HG02798 (cell line): Measurements from ENCODE around the gene MTRR.
"Not testable (repeated sequence)": the region's sequence is repeated elsewhere in the genome, so short reads cannot be mapped to it uniquely, and the experiment has no call there.

Experiments
- ATAC-seq: cut with Tn5 transposase; IDR thresholded peaks from one replicate; pipeline ENCODE4 v1.9.1; 2021; ENCODE audit warnings: mild to moderate bottlenecking; ENCODE audit not compliant: unreplicated experiment, poor library complexity

The MTRR gene

DNA sequence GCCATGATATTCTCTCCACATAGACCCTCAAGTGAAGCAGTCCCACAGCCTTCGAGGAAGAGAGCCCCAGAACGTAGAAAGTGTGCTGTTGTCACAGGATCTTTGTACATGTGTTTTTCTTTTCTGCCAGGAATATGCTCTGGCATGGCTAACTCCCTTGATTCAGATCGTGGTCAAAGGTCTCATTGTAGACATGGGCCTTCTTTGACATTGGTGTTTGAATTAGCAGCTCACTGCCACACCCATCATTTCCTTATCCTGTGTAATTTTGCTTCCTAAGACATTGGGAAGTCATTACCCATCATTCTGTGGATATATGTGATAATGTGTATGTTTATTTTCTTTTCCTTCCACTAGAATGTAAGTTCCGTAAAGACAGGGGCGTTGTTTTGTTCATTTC, 25.5 kb downstream of the MTRR start:
- ATAC-seq: no peak

DNA sequence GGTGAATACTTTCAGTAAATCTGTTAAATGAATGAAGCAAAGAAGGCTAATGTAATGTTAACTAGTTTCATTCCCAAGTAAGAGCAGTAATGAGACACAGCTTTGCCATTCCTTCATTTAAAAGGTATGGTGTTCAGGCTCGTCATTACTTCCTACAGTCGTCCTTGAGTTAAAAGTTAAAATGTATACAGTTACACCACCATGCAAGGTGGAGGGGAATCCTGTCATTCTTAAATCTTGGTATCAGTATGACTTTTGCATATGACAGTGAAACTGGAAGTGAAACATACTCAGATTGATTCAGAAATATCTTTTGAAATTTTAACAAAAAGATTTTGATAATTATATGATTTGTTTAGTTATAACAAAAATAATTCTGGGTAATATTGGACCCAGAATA, 25.9 kb downstream of the MTRR start:
- ATAC-seq: peak; percentile 97

DNA sequence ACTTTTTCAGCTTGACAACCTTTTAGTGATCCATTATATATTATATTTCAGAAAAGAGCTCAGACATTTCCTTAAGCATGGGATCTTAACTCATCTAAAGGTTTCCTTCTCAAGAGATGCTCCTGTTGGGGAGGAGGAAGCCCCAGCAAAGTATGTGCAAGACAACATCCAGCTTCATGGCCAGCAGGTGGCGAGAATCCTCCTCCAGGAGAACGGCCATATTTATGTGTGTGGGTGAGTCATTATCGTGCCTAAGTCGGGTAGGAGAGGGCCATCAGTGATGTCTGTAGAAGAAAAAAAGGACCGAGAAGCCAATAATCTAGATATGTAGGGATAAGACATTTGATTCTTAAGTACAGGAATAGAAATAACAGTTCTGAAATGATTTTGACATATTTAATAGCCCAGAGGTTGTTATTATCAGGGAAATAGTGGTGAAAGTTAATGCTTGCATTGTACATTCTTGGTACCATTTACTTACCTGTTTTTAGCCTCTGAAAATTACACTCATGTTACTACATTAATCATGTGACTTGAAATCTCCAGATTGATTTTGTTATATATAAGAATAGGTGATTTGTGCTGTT, 28.2 kb downstream of the MTRR start:
- peak; percentile 43 for ATAC-seq

DNA sequence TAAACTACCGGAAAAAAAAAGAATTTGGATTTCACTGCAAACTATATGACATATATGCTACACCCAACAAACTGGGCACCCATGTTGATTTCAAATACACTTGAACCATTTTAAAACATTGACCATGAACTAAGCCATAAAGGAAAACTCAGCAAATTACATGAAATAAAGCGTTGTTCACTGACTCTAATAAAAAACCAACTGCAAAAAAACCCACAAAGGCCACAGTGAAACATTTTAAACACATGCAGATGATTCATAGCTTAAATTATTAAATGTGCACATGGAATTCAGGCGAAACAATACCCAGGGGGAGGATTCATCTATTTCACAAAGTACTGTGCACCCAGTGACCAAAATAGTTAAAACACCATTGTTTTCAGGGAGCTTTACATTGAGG, 33.3 kb downstream of the MTRR start:
- ATAC-seq: no peak

DNA sequence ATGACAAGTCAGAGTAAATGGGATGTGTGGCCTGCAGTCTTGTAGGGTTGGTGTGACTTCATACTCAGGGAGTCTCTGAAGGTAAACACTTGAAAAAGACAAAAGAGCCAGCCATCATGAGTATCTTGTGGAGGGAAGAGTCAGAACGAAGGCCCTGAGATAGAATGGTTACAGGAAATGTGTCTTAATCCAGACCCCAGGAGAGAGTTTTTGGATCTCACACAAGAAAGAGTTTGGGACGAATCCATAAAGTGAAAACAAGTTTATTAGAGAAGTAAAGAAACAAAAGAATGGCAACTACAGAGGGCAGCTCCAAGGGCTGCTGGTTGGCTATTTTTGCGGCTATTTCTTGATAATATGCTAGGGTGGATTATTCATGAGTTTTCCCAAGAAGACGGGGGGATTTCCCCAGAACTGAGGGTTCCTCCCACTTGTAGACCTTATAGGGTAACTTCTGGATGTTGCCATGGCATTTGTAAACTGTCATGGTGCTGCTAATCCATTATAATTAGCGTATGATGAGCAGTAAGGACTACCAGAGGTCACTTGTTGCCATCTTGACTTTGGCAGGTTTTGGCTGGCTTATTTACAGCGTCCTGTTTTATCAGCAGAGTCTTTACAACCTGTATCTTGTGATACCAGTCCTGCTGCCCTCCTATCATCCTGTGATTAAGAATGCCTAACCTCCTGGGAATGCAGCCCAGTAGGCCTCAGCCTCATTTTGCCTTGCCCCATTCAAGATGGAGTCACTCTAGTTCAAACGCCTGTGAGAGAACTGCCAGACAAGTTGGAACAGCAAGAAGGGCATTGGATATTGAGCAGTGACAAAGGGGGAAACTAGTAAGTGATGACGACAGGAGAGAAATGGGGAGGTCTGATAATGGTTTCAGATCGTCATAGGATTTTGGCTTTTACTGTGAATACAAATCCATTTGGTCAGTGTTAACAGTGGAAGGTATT, 34.0 kb downstream of the MTRR start:
- ATAC-seq: no peak

DNA sequence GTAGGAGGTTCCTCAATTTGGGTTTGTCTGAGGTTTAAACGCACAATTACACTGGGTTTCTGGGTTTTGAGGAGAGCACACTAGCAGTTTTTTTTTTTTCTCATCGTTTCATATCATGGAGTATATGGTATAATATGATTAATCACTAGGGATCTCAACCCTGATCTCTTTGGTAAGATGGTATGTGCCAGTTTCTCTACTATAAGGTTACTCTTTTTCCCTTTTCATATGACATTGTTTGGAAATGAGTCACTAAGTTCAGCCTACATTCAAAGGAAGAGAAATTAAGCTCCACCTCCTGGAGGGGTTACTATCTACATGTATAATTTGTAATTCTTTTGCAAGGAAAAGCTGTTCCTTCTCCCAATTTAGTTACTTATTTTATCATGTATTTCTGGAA, 35.2 kb downstream of the MTRR start:
- ATAC-seq: no peak

DNA sequence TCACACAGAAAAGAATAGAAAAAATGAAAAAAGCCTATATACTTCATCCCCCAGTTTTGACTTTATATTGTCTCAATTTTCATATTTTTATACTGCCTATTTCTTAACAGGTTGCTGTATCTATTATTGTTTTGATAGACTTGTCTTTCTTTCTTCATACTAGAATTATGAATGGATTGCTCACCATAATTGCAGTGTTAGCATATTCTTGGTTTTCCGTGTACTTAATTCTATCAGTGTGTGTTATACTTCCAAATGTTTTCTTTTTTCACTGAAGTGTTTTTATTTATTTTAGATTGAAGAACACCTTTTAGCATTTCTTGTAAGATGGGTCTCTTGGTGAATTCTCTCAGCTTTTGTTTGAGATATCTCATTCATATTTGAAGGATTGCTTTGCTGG, 38.7 kb downstream of the MTRR start:
- no peak for ATAC-seq

DNA sequence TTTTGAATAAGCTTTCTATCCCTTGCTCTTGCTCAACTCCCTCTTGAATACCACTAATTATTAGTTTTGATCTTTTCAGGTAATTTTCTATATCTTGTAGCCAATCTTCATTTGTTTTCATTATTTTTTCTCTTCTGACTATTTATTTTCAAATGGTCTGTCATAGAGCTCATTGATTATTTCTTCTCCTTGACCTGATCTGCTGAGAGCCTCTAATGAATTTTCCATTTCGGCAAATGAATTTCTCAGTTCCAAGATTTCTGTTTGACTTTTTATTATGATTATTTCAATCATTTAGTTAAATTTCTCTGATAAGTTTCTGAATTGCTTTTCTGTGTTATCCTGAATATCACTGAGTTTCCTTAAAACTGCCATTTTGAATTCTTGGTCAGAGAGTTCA, 39.4 kb downstream of the MTRR start:
- ATAC-seq: no peak

DNA sequence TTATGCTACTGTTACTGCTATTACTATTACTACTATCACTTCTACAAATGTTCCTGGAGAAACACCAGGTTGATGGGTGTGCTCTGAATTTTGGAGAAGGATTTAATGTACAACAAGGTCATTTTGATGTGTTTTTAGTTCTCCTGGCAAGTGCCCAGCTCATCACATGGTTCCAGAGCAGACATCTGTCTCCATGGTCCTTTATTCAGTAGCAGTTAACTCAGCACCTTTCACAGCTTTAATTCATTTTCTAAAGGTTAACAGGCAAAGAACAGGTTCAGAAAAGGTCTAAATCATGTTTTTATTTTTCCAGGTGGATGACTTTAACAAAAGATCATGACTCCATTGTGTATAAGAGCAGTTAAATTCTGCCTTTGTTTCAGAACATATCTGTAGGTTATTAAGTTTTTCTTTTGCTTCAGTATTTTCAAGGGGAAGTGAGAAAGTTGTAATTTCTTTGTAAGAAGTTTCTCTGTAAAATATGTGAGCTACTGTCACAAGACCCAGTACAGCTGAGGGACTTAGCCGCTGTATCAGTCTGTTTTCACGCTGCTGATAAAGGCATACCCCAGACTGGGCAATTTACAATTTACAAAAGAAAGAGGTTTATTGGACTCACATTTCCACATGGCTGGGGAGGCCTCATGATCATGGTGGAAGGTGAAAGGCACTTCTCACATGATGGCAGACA, 41.9 kb downstream of the MTRR start:
- no peak for ATAC-seq

DNA sequence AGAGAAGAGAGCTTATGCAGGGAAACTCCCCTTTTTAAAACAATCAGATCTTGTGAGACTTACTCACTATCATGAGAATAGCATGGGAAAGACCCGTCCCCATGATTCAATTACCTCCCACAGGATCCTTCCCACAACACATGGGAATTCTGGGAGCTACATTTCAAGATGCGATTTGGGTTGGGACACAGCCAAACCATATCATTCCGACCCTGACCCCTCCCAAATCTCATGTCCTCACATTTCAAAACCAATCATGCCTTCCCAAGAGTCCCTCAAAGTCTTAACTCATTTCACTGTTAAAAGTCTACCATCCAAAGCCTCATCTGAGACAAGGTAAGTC, 42.5 kb downstream of the MTRR start:
- ATAC-seq: not testable (repeated sequence)

DNA sequence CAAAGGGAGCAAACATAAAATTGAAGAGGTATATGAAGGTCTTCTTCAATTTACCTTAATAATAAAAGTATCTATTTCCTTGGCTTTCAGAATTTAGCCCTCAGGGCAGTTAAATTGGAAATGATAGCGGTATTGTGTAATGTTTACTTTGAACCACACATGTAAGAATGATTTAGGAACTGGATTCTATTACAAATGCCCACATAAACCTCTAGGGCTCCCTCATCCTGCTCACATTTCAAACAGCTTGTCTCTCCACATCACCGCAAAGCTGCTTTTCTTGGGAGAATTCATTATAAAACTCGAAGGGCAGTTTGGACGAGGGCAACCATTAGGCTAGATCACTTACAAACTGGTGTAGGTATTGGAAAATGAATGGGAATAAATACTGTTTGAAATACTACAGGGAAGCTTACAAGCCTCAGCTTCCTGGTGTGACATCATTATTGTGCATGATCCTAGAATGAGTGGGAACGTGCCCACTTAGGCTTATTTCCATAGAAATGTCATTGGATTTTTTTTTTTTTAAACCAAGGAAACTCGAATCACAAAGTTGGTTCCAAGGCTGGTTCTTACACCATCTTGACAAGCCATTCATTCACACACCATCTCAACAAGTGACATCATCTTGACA, 47.3 kb downstream of the MTRR start:
- ATAC-seq: no peak

DNA sequence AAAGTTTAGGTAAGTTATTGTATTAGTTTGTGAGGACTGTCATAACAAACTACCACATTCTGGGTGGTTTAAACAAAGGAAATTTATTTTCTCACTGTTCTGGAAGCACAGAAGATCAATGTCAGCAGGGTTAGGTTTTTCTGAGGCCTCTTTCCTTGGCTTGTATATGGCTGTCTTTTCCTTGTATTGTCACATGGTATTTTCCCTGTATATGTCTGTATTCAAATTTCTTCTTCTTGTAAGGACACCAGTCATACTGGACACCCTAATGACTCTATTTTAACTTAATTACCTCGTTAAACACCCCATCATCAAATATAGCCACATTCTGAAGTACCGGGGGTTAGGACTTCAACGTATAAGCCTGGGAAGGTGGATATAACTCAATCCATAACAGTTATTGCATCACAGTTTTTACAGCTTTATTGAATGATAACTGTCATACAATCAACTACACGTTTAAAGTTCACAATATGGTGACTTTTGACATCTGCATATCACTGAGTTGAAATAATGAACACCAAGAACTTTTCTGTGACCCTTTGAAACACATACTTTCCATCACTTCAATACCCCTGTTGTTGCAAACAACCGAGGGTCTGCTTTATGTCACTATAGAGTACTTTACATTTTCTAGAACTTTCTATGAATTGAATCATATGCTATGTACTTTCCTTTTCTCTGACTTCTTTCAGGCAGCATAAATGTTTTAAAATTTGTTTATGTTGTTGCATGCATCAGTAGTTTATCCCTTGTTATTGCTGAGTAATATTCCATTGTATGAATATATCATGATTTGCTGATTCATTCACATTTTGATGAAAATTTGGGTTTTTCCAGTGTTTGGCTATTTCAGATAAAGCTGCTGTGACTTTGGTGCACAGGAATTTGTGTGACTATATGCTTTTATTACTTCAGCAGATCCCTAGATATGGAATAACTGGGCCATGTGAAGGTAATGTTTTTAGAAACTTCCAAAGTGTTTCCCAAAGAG, 48.5 kb downstream of the MTRR start:
- ATAC-seq: no peak

DNA sequence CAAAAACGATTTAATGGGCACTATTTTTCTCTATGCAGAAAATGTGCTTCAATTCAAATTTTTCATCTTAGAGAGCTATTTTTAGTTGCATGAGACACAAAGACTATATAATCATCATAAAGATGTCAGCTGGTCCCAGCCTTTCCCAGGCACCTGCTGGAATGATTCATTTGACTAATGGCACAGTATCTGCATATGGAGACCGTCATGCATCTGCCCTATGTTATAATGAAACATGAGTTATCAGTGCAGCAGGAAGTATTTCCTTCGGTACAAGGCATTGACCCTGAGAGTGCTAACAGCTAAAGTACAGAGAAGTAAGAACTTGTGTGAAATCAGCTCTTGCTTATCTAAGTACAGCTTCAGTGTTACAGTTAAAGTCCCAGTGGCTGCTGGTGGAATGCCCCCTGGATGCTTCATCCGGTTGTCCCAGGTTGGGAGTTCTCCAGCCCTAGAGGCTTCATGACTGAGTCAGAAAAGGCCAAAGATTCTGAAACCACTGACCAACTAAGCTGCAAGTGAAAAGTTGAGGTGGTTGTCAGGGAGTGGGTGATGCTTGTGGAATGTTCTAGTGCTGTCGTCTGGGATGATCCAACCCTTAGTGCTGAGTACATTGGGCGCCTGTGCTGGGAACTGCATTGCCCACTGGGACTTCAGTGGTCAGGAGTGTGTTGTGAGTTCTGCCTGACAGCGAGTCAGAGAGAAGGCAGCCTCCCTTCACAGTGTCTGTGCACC, 57.2 kb downstream of the MTRR start:
- ATAC-seq: no peak

DNA sequence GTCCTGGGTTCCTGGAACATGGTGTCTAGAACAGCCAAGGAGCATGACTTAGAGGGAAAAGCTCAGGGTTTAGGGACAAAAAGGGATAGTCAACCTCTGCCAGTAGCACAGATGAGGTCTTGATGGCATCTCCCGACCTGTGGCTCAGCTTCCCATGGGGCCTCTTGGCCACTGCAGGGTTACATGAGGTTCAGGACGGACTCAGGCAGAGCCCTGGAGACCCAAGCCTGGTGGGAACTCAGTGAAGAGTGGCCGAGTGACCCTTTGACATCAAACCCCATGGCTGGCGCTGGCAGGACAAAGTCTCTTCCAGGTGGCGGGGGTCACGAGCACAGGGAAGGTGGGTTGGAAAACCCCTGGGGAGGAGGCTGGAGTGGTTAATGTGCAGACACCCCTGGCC, 57.8 kb downstream of the MTRR start:
- ATAC-seq: no peak

DNA sequence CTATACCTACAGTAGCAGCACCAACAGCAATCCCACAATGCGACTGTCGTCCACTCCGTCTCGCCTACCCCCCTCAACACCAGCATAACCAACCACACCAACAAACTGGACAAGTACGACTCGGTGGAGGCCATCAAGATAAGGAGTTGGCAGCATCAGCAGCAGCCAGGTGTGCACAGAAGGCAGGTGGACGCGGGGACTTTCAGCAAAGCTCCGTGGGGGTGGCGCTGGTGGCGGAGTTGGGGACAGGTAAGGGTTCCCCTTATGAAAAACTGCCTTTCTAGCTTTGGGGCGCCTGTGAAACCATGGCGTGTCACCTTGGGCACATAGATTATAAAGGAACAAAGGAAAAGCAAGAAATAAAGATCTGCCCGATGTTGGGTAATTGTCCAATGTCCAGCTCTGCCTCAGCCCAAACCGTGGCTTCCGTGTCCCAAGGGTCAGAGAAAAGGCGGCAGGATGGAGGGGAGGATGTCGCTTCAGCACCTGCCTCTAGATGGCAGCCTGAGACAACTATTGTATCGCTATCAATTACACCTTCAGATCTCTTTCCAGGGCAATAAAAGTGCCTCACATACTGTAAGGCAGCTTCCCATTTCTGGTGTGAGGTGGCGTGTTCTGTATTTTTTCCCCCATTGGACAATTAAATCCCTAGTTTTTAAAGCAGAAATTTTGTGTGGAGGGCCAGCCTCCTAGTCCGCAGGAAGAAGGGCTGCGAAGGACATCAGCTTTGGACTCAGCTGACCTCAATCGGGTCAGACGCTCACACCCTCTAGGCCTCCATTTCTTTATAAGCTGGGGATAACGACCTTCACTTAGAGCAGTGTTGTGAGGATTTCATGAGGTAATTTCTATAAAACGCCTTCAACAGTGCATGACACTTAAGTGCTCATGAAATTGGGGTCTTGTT, 58.8 kb downstream of the MTRR start:
- ATAC-seq: peak; percentile 85

DNA sequence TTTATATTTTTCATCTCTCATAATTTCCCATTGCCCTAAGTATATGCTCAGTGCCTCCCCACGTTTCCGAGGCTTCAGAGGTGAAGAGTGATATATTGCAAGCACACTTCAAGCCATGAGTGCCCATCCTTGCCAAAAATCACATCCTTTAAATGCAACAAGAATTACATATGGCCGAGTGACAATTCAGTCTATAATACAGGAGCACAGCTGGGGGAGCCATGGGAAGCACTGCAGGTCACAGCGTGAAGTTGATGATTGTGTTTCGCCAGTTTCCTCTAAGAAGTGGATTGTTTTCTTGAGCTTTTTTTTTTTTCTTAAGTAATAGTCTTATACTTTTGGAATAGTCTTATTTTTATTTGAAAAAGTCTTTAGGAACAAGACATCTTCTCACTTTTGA, 61.1 kb downstream of the MTRR start:
- ATAC-seq: no peak

DNA sequence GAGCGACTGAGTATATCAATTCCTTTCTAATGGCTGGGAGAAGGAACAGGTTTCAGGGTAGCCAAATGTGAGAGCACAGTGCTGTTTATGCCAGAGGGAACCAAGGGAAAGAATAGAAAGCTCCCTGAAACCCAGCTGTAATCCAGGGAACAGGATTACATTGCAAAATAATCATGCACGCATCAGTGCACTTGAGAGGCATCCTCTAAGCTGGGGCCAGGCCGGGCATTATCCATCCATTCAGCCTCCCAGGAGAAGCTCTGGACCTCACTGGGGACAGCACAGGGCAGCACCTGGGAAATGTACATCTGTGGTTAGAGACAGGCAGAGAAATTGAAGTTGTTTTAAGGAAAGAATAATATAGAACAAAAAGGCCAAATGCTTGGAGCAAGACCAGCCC, 72.7 kb downstream of the MTRR start:
- no peak for ATAC-seq

DNA sequence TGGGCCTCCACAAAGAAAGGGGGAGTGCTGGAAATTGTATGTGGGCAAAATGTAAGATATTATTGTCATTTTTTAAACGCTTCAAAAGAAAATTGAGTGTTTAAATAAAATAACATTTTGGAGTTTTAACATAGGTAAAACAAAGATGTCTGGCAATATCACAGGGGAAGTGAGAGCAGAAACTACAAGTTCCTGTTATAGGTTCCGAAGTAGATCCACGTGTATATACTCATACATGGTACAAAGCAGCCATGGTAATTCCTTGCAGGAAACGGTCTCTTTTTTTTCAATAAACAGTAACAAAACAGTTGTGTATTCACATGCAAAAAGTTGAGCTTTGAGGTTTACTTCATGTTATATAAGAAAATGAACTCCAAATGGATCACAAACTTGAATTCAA, 78.4 kb downstream of the MTRR start:
- no peak for ATAC-seq
